Measurements from ENCODE around the gene PGAP2.

DNA sequence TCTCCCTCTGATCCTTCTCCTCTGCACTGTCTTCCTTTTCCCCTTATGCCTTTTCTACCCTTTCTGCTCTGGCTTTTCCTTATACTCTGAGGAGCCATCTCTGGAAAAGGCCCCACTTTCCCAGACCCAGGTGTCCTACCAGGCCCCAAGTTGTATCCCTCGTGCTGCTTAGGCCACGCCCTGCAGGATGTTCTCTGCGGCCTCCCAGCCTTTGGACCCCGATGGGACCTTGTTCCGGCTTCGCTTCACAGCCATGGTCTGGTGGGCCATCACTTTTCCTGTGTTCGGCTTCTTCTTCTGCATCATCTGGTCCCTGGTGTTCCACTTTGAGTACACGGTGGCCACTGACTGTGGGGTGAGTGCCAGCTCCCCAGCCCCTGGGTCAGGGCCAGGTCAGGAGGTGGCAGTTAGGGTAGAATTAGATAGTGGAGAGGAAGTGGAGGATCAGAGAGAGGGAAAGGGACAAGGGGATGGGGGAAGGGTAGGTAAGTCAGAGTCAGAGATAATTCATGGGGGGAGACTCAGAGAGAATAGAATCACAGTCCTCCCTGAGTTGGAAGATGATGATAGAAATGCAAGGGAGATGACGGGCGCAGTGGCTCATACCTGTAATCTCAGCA, 8.9 kb downstream of the PGAP2 start:
- TF ChIP-seq, protein P1, sequence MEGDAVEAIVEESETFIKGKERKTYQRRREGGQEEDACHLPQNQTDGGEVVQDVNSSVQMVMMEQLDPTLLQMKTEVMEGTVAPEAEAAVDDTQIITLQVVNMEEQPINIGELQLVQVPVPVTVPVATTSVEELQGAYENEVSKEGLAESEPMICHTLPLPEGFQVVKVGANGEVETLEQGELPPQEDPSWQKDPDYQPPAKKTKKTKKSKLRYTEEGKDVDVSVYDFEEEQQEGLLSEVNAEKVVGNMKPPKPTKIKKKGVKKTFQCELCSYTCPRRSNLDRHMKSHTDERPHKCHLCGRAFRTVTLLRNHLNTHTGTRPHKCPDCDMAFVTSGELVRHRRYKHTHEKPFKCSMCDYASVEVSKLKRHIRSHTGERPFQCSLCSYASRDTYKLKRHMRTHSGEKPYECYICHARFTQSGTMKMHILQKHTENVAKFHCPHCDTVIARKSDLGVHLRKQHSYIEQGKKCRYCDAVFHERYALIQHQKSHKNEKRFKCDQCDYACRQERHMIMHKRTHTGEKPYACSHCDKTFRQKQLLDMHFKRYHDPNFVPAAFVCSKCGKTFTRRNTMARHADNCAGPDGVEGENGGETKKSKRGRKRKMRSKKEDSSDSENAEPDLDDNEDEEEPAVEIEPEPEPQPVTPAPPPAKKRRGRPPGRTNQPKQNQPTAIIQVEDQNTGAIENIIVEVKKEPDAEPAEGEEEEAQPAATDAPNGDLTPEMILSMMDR (IDR thresholded peaks at IDR 0.05) = no peak
- TF ChIP-seq POLR2A (IDR thresholded peaks at IDR 0.05) (no peak), POLR2AphosphoS5 (IDR thresholded peaks at IDR 0.05) (no peak)
